ENCODE data around the gene OCRL.

GRCh38 chrX:129525162-129525561 lies 14.9 kb upstream of the OCRL start:
- TF ChIP-seq CTCF (conservative IDR thresholded peaks at IDR 0.05; ENCODE audit: low read depth, low read length) (no peak), EZH2 (IDR thresholded peaks at IDR 0.05; ENCODE audit: borderline replicate concordance, low read depth, low read length, poor library complexity, severe bottlenecking) (no peak)
